Endothelial cell of hepatic sinusoid (primary cell): ENCODE measurements around the gene CBX4.

Experiments used
- in situ Hi-C: cut with HindIII; loops from 2 replicates; pipeline ENCODE4 v1.10.0; 2017; ENCODE audit warnings: low sequenced_read_pairs

CBX4 gene

DNA sequence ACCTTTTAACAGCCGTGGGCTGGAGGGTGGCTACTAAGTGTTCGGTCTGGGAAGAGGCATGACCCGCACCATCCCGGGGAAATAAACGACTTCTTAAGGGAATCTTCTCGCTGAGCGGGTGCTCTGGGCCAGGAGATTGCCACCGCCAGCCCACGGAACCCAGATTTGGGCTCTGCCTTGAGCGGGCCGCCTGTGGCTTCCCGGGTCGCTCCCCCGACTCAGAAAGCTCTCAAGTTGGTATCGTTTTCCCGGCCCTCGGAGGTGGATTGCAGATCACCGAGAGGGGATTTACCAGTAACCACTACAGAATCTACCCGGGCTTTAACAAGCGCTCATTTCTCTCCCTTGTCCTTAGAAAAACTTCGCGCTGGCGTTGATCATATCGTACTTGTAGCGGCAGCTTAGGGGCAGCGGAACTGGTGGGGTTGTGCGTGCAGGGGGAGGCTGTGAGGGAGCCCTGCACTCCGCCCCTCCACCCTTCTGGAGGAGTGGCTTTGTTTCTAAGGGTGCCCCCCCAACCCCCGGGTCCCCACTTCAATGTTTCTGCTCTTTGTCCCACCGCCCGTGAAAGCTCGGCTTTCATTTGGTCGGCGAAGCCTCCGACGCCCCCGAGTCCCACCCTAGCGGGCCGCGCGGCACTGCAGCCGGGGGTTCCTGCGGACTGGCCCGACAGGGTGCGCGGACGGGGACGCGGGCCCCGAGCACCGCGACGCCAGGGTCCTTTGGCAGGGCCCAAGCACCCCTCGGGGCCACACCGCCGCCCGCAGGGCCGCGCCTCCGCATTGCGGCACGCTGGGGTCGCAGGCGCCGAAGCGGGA is 3.6 kb upstream of the CBX4 start:
- in situ Hi-C loops, result no loop called here

DNA sequence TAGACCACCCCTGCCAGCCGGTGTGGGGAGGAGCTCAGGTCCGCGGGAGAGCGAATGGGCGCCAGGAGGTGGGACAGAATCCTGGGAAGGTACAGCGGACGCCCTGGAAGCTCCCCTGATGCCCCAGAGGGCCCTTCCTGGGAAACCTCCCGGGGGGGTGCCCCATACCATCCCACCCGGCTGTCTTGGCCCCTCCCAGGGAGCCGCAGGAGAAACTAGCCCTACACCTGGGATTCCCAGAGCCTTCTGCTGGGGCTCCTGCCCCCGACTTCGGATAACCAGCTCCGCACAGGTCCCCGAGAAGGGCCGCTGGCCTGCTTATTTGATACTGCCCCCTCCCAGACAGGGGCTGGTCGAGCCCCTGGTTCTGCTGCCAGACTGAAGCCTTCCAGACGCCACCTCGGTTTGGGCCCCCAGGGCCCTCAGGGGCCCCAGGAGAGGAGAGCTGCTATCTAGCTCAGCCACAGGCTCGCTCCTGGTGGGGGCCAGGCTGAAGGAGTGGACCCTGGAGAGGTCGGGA is 3.0 kb upstream of the CBX4 start:
- in situ Hi-C loops, result no loop called here

DNA sequence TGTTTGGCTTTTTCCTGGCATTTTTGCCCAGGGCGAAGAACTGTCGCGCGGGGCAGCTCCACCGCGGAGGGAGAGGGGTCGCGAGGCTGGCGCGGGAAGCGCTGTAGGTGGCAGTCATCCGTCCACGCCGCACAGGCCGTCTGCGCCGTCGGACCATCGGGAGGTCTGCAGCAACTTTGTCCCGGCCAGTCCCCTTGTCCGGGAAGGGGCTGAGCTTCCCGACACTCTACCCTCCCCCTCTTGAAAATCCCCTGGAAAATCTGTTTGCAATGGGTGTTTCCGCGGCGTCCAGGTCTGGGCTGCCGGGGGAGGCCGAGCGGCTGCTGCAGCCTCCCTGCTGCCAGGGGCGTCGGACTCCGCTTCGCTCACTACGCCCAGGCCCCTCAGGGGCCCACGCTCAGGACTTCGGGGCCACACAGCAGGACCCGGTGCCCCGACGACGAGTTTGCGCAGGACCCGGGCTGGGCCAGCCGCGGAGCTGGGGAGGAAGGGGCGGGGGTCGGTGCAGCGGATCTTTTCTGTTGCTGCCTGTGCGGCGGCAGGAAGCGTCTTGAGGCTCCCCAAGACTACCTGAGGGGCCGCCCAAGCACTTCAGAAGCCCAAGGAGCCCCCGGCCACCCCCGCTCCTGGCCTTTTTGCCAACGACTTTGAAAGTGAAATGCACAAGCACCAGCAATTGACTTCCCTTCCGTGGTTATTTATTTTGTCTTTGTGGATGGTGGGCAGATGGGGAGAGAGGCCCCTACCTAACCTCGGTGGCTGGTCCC is 2.3 kb upstream of the CBX4 start:
- in situ Hi-C loops, result no loop called here

DNA sequence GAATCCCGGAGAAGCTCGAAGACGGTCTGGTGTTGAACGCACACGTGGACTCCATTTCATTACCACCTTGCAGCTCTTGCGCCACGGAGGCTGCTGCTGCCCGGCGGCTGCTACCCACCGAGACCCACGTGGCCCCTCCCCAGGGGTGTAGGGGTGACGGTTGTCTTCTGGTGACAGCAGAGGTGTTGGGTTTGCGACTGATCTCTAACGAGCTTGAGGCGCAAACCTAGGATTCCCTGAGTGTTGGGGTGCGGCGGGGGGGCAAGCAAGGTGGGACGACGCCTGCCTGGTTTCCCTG is 1.7 kb upstream of the CBX4 start:
- in situ Hi-C loops, result no loop called here

DNA sequence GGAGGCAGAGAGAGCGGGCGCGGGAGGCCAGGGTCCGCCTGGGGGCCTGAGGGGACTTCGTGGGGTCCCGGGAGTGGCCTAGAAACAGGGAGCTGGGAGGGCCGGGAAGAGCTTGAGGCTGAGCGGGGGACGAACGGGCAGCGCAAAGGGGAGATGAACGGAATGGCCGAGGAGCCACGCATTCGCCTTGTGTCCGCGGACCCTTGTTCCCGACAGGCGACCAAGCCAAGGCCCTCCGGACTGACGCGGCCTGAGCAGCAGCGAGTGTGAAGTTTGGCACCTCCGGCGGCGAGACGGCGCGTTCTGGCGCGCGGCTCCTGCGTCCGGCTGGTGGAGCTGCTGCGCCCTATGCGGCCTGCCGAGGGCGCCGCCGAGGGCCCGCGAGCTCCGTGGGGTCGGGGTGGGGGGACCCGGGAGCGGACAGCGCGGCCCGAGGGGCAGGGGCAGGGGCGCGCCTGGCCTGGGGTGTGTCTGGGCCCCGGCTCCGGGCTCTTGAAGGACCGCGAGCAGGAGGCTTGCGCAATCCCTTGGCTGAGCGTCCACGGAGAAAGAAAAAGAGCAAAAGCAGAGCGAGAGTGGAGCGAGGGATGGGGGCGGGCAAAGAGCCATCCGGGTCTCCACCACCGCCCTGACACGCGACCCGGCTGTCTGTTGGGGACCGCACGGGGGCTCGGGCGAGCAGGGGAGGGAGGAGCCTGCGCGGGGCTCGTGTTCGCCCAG is 1.2 kb upstream of the CBX4 start:
- in situ Hi-C loops, result no loop called here

DNA sequence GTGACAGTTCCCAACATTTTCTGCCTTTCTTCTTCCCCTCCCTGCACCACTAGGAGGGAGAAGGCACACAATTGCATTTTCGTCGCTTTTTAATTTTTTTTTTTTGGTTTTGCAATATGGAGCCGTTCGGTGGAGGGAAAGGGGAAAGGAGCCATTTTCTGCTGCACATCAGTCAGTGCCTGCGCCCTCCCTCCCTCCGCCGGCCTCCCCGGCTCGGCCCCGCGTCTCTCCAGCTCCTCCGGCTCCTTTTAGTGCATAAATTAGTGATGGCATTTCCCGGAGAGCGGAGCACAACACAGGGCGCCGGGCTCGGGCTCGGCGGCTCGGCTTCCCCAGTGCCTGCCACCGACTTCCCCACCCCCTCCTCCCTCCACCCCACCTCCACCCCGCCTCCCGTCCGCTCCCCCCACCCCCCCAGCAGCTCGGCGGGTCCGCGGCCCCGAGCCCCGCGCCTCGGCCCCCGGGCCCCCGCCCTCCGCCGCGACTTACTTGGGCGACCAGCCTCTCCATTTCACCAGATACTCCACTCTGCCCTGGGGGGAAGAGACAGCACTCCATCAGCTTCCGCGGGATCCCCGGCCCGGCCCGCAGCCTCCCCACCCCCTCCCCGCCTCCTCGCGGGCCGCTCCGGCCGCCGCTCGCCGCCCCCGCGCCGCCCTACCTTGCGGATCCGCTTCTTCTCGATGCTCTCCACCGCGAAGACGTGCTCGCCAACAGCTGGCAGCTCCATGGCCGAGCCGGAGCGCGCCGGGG is 542 bp downstream of the CBX4 start:
- in situ Hi-C loops, result loop anchor here (5.0 kb wide), 1 partner anchor 41 kb away; the partner anchor contains the start of gene CBX8

DNA sequence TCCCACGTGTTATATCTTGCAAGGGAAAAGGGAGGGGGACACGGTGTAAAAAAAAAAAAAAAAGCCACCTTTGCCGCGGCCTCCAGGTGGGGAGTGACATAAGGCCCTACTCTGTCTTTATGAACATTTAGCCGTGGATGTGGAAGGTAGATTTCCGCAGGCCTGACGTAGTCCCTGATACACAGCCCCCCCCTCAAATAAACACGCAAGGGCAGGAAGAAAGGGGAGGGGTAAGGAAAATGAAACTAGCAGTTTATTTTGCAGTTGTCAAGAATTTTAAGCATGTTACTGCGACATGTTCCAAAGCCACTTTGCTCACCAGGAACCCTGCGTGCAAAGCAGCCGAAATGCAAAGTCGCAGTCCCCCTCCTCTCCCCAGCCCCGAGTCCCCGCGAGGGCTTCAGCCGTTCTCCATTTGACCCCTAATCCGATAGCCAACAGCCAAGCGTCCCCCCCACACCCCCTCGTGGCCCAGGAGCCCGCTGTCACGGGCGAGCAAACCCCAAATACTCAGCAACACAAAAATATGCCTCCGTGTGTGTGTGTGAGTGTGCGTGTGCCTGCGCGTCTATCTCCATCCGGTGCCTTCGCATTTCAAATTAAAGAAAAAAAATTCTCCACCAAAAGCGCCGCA is 1.2 kb downstream of the CBX4 start:
- in situ Hi-C loops, result loop anchor here (5.0 kb wide), 1 partner anchor 41 kb away; the partner anchor contains the start of gene CBX8

DNA sequence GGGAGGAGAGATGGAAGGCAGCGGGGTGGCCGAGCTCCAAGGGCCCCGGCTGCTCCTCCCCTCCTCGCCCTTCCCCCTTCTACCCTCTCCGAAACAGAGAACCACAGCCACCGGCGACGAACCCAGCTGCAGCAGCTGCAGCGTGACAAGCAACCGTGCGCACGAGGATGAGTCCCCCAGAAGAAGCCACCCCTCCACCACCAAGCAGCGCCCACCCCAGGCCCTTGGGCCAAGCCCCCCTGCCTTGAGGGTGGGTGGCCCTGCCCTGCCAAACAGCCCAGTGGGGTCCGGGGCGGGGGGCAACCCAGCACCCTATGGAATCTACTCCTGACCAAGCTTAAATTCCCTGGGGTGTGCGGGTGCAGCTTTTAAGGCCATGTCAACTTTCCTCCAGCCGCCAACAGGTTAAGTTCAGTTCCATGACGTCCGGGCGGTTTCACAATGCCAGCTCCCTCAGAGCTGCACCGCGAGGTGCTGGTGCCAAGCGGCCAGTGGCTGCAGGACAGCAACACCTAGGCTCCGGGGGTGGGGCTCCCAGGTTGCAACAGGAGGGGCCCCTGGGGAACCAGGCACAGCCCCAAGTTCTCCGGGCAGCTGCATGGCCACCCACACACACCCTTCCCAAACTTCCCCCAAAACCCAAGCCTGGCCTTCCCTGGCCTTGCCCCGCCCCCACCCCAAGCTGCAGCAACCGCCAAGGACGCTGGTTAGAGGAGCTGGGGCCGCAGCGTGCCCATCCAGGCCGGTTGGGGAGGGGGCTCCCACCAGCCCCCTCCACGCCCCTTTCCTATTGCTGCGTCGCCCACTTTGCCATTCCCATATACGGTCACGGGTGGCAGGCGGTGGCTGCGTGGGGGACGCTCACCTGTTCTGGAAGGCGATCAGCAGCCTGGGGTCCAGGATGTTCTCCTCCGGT is 2.0 kb downstream of the CBX4 start:
- in situ Hi-C loops, result loop anchor here (5.0 kb wide), 1 partner anchor 40 kb away; the partner anchor contains the start of gene CBX8

DNA sequence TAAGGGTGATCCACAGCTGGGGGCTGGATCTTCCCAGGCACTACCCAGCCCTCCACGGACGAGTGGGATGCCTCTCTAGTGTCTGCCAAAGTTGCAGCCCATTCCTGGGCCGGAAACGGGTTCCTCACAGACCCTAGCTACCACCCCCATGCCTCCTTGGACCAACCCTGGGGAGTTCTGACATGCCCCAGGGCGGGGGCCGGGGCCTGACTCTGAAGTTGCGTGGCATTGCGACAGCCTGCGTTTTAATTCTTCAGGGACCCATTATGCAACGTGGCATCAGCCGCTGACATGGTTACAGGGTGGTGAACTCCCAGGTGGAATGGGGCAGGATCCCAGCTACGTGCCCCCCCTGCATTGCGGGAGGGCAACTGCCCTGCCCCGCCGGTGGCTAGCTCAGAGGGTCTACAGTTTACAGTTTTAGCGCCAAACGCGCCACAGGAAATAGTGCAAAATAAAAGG is 2.7 kb downstream of the CBX4 start:
- in situ Hi-C loops, result loop anchor here (5.0 kb wide), 1 partner anchor 39 kb away; the partner anchor contains the start of gene CBX8

DNA sequence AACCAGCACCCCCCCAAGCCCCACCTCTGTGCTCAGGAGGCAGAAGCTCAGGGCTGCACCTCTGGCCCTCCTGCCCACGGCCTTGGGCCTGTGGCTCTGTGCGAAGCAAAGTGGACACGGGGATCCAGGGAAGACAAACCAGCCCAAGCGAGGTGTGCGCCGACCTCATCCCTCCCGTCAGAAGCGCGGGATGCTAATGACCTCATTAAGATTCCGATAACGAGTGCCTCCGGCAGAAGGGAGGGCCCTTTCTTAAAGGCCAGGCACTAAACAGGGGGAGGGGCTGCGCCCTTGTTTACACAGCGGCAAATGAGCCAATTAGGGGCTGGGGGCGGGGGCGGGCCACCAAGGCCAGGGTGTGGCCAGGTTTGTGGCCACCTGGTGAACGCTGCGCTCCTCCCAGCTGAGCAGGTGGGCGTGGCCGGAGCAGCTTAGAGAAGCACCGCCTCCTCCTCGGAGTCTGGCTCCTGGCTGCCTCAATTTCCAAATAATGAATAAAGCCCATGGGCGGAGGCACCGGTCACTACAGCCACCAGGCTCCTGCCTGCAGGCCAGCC is 3.2 kb downstream of the CBX4 start:
- in situ Hi-C loops, result loop anchor here (5.0 kb wide), 1 partner anchor 39 kb away; the partner anchor contains the start of gene CBX8

DNA sequence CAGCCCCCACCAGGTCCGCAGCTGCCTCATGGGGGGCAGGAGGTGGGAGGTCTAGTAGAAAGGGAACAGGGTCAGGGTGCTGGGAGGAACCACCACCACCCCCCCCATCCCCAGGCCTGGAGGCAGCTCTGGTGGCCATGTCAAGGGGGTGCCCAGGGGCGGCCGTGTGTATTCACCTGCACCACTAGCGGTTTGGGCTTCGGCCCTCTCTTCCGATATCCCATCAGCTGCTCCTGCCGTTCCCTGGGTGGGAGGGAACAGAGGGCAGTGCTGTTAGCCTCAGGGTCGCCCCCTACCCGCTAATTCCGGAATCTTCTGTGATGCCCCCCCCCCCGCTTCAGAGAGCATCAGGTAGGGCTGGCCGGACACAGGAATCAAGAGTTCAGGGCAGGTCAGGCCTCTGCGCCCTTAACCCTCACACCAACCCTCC is 3.8 kb downstream of the CBX4 start:
- in situ Hi-C loops, result loop anchor here (5.0 kb wide), 1 partner anchor 38 kb away; the partner anchor contains the start of gene CBX8

DNA sequence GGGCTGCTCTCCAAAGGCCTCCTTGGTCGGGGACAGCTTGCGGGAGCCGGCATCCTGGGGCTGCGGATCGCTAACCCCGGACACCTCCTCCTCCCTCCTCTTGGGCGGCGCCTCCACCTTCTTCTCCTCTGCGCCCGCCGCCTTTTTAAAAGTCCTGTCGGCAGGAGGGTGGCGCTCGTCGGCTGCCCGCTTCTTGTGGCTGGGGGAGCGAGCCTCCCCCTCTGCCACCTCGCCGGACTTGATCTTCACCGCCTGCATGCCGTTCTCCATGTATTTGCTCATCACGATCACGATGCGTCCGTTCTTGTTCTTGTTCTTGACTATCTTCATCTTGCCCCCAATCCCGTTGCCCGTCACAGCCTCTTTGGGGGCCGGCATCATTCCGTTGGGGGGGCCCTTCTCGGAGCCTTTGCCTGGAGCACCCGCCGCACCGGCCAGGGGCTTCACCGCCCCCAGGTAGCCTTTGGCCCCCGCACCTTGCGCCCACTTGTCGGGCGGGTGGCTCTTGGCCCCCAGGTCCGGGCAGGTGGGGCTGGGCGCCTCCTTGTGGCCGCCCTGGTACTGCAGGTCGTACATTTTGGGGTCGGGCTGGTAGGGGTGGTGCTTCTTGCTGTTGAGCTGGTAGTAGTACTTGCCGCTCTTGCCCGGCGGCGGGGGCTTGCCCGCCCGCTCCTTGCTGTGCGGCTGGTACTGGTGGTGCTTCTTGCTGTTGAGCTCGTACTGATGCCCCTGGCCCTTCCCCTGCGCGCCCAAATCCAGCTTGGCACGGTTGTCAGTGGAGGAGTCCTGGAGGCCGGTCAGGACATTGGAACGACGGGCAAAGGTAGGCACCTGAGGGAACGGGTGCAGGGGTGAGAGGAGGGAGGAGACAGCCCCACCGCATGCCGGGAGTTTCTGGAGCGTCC is 4.4 kb downstream of the CBX4 start:
- in situ Hi-C loops, result loop anchor here (5.0 kb wide), 1 partner anchor 38 kb away; the partner anchor contains the start of gene CBX8

DNA sequence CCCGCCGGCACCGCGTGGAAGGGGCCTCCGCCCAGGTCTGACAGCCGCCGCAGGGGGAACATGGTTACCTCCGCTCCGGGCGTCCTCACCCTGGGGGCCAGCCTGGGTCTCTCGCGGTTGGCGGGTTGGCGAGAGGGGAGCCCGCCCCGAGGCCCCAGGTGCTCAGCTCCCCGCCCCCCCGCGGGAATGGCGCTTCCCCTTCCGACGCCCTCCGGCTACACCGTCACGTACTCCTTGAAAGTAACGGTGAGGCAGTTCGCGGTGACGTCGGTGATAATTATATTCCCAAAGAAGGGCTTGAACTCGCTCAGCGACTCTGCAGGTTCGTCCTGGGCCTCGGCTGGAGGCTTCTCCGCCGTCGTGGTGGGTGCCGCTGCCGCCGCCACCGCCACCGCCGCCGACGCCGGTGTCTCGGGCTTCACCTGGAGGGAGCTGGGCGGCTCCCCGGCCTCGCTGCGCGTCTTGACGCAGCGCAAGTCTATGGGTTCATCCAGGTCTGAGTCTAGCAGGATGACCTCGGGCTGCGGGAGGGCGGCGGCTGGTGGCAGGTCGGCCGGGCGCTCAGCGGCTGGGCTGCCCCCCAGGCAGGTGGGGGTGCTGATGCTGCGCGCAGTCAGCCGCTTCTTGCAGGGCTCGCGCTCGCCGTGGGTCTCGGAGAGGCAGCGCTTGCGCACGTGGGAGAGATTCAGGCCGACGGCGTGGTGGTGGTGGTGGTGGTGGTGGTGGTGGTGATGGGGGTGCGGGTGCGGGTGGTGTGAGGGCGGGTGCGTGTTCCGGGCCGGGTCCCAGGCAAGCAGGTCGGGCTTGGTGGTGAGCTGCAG is 5.3 kb downstream of the CBX4 start:
- in situ Hi-C loops, result no loop called here

DNA sequence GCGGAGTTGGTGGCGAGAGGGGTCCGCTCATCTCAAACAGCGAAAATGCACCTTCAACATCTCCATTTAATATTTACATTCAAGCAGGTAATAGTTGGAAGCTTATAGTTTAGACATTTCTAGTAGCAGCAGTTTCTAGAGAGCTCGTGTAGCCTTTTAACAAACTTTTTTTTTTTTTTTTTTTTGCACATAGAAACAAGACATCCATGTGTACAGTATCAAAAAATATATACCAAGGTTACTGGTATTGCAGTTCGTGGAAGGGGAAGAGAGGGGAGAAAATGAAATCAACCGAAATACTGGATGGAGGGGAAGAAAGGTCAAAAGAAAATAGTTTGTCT is 6.2 kb downstream of the CBX4 start:
- in situ Hi-C loops, result no loop called here

DNA sequence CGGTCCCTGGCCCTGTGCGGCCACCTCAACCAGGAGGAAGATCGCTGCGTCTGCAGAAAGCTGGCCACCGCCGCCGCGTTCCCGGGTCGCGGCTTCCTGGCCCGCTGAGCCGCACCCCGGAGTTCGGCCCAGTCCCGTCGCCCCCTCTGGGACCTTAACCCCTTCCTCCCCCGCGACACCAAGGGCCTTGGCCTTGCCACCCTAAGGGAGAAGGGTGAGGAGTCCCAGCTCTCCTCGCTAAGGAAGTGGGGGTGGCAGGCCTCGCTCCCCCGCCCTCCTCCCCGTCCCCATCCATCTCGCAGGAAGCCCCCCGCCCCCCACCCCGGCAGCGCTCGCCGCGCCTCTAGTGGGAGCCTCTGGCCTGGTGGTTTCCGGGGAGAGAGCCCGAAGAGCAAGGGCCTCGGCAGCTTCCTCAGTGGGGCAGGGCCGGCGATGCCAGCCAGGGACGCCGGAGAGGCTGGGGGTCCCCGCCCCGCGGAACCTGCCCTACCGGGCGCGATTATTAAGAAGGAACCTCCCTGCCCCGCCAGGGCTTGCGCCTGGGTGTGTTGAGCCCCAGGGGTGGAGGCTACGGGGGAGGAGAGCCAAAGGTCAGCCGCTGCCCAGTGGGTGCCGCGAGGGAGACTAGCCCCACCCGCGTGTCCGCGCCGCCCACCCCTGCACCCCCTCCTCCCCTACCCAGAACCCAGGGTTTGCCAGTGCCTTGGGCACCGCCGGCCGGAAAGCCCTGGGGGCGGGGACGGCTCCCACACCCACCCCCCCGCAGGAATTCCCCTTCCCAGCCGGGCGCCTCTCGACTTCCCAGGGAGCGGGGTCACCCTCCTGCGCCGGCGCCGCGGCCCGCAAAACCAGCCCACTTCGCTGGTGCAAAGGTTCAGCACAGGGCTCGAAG is 6.8 kb downstream of the CBX4 start:
- in situ Hi-C loops, result no loop called here
